NCI-H2081 (cell line): Measurements from ENCODE around the gene TNS3.

ENCODE experiments used
- DNase-seq, 2 experiments: peaks; one replicate each; lab custom pipeline; 2025; lab: John Stamatoyannopoulos, UW

The TNS3 gene

GRCh38 chr7:47581438-47581803 lies 490 bp downstream of the TNS3 start:
- peak in 1 of 2 experiments; percentile 27 for DNase-seq

- no peak for DNase-seq
Measured at GRCh38 chr7:47580811-47581331, 1.0 kb downstream of the TNS3 start.

GRCh38 chr7:47580175-47580706 lies 1.7 kb downstream of the TNS3 start:
- DNase-seq: peak; percentile 12 to 42

- DNase-seq: no peak
Measured at GRCh38 chr7:47579458-47579857, 2.5 kb downstream of the TNS3 start.

GRCh38 chr7:47578579-47579270 lies 3.2 kb downstream of the TNS3 start:
- no peak for DNase-seq

- no peak for DNase-seq
Measured at GRCh38 chr7:47577321-47577919, 4.5 kb downstream of the TNS3 start.

GRCh38 chr7:47576866-47577306 lies 5.0 kb downstream of the TNS3 start:
- no peak for DNase-seq

- no peak for DNase-seq
Measured at GRCh38 chr7:47576031-47576865, 5.7 kb downstream of the TNS3 start.

- DNase-seq: no peak
Measured at GRCh38 chr7:47574482-47575329, 7.2 kb downstream of the TNS3 start.

GRCh38 chr7:47573758-47574481 lies 8.0 kb downstream of the TNS3 start:
- DNase-seq: no peak

GRCh38 chr7:47572939-47573757 lies 8.8 kb downstream of the TNS3 start:
- DNase-seq: no peak

GRCh38 chr7:47572094-47572445 lies 9.8 kb downstream of the TNS3 start:
- peak; percentile 77 to 90 for DNase-seq

GRCh38 chr7:47571331-47572093 lies 10.4 kb downstream of the TNS3 start:
- DNase-seq: peak; percentile 87 to 96

- no peak for DNase-seq
Measured at GRCh38 chr7:47570649-47571050, 11.3 kb downstream of the TNS3 start.

GRCh38 chr7:47568547-47568946 lies 13.4 kb downstream of the TNS3 start:
- DNase-seq: no peak

GRCh38 chr7:47568056-47568455 lies 13.9 kb downstream of the TNS3 start:
- no peak for DNase-seq

- DNase-seq: no peak
Measured at GRCh38 chr7:47565640-47566250, 16.2 kb downstream of the TNS3 start.

- no peak for DNase-seq
Measured at GRCh38 chr7:47563521-47563920, 18.4 kb downstream of the TNS3 start.
